Upper lobe of left lung (tissue), 6 donors: ENCODE data around the gene VSTM4. TPM values are rescaled to one million over a fixed set of nuclear protein-coding genes. Genes with fewer than 3 reads are reported as not detected.

Experiments
- ATAC-seq, 2 donors: fragments of 200-7000 bp; cut with Tn5 transposase; one replicate each; pipeline ENCODE4 v1.9.1; 2022; ENCODE audit warnings: mild to moderate bottlenecking in 2 of 2, moderate library complexity in 2 of 2; ENCODE audit not compliant: low FRiP score in 2 of 2
- DNase-seq, 2 donors: peaks; one replicate each; pipeline ENCODE4 v3.0.0-alpha.2; 2019 to 2020
- H3K27ac ChIP-seq, 4 donors: fragments of 200-600 bp; sonication (generic); one replicate each; pipeline ENCODE4 v1.5.1; 2016 to 2019
- H3K27me3 ChIP-seq, 4 donors: fragments of 200-600 bp; sonication (generic); one replicate each; pipeline ENCODE4 v1.5.1; 2017 to 2019
- H3K36me3 ChIP-seq, 4 donors: fragments of 200-600 bp; sonication (generic); one replicate each; pipeline ENCODE4 v1.5.1; 2016 to 2019
- H3K4me1 ChIP-seq, 4 donors: fragments of 200-600 bp; sonication (generic); one replicate each; pipeline ENCODE4 v1.5.1; 2018 to 2019
- H3K4me3 ChIP-seq, 4 donors: fragments of 200-600 bp; sonication (generic); one replicate each; pipeline ENCODE4 v1.5.1; 2017 to 2019; ENCODE audit warnings: mild to moderate bottlenecking in 2 of 4, moderate library complexity in 1 of 4
- H3K9me3 ChIP-seq, 4 donors: fragments of 200-600 bp; sonication (generic); one replicate each; pipeline ENCODE4 v1.5.1; 2018 to 2019
- CTCF ChIP-seq, 6 experiments: fragments of 450-650 bp in 4 of 6; fragments of 200-600 bp in 2 of 6; sonication (generic) in 2 of 6; IDR thresholded peaks; one replicate each; pipeline ENCODE4 v1.5.1; 2016 to 2019; ENCODE audit warnings: antibody characterized with exemption in 6 of 6
- EP300 ChIP-seq, 4 donors: sonication (generic); formaldehyde crosslinking; IDR thresholded peaks; one replicate each; pipeline ENCODE4 v1.5.1; 2017; ENCODE audit warnings: antibody characterized with exemption in 4 of 4, control low read depth in 2 of 4
- POLR2A ChIP-seq, 4 donors: fragments of 450-650 bp; IDR thresholded peaks; one replicate each; pipeline ENCODE4 v1.5.1; 2016 to 2017; ENCODE audit warnings: antibody characterized with exemption in 4 of 4, mild to moderate bottlenecking in 2 of 4
- POLR2AphosphoS5 ChIP-seq, 2 donors: sonication (generic); formaldehyde crosslinking; IDR thresholded peaks; one replicate each; pipeline ENCODE4 v1.5.1; 2017; ENCODE audit warnings: antibody characterized with exemption in 2 of 2
- WGBS, 2 donors: methylation state at CpG; one replicate each; pipeline ENCODE4 v1.1.5; 2017 to 2018; 5-methylcytosine and 5-hydroxymethylcytosine counted together
- total RNA-seq, 6 donors: library from RNA; depleted of rRNA in 4 of 6; stranded (reverse); fragments of >200 nt in 4 of 6; gene quantifications; one replicate each; pipeline versions ENCODE4 v1.1.0 to v1.2.1, GENCODE V29; 2016 to 2021
- donor health status: DM: no; HTN: no; CAD: no; lungs with moderate emphysema.
- donor health status: DM: no; HTN: yes; CAD: no; lungs with severe emphysema.

The VSTM4 gene
- total RNA-seq, 6 donors from 2014 or later: 8.5 to 24.3 (median 13.2) TPM

DNA sequence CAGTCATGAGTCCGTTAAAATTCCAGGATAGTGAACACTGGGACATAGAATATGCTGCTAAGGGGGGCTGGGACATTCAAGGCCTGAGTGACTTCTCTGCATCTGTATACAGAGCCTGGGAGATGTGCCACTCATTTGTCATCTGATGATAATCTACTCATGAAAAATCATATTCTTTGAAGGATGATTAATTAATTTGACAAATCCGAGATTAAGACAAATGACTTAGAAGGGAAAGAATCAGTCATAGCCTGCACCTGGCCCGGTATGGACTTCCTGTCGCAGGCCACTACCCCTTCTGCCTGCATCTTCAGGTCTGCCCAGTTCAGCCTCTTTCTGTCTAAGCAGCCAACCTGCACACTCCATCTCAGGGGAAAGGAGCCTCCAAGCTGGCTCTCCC is 37.3 kb upstream of the VSTM4 start:
- Histone ChIP-seq H3K27ac (no peak overlapping the region), H3K4me1 (no peaks in the 10 kb centered on the region), H3K9me3 (peaks cover 0 to 6% (median 2%) of the 10 kb centered on the region in 4 donors), H3K4me3 (no peak overlapping the region), H3K27me3 (no peaks in the 10 kb centered on the region), H3K36me3 (no peaks in the 10 kb centered on the region)
- TF ChIP-seq POLR2AphosphoS5 (IDR thresholded peaks at IDR 0.05): no peak
- TF ChIP-seq POLR2A (IDR thresholded peaks at IDR 0.05): no peak
- 74 to 76% methylated on average over 4 of the region's 4 CpGs for WGBS, 2 donors
- DNase-seq: no peak
- no peak for ATAC-seq

DNA sequence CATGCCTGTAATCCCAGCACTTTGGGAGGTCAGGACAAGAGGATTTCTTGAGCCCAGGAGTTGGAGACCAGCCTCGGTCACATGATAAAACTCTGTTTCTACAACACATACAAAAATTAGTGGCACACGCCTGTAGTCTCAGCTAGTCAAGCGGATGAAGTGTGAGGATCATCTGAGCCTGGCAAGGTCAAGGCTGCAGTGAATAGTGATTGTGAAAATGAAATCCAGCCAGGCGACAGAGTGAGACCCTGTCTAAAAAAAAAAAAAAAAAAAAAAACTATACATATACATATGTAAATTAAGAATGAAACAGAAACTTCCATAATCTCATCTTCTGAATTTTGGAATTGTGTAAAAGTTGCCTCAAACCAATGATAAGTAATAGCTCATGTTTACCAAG is 36.7 kb upstream of the VSTM4 start:
- Histone ChIP-seq H3K4me1 (no peaks in the 10 kb centered on the region), H3K9me3 (peaks cover 0 to 11% (median 7%) of the 10 kb centered on the region in 4 donors), H3K4me3 (no peak overlapping the region), H3K27me3 (no peaks in the 10 kb centered on the region), H3K36me3 (no peaks in the 10 kb centered on the region), H3K27ac (no peak overlapping the region)
- no peak for ATAC-seq
- WGBS, 2 donors: 87 to 90% methylated on average over 4 of the region's 4 CpGs
- TF ChIP-seq EP300 (IDR thresholded peaks at IDR 0.05): no peak
- no peak for DNase-seq

GRCh38 chr10:49151481-49151880 is 36.2 kb upstream of the VSTM4 start:
- Histone ChIP-seq H3K36me3 (no peaks in the 10 kb centered on the region), H3K9me3 (peaks cover 0 to 11% (median 7%) of the 10 kb centered on the region in 4 donors), H3K27ac (no peak overlapping the region), H3K4me1 (no peaks in the 10 kb centered on the region), H3K27me3 (no peaks in the 10 kb centered on the region), H3K4me3 (no peak overlapping the region)
- TF ChIP-seq POLR2A (IDR thresholded peaks at IDR 0.05) (no peak), CTCF (IDR thresholded peaks at IDR 0.05) (no peak), POLR2AphosphoS5 (IDR thresholded peaks at IDR 0.05) (no peak), EP300 (IDR thresholded peaks at IDR 0.05) (no peak)
- 74 to 93% methylated on average over 1 of the region's 1 CpG for WGBS, 2 donors
- ATAC-seq: no peak
- no peak for DNase-seq

DNA sequence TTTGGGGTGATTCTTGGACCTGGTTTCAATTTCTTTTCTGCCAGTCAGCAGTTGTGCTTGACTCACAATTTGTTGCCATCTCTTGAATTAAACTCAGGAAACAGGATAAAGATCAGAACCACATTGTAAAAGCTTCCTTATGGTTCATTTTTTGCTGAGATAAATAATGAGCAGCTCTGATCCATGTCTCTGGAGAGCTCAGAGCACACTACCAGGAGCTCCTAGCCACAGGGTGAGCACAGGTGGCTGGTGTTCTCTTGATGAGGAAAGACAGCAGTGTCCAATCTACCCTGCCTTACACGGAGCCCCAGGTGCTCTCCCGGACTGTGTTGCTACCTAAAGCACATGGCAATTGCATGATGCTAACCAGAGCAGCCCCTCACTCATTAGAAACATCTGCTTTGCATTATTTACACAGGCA is 35.7 kb upstream of the VSTM4 start:
- no peak for TF ChIP-seq EP300 (IDR thresholded peaks at IDR 0.05)
- TF ChIP-seq CTCF (IDR thresholded peaks at IDR 0.05): no peak
- TF ChIP-seq POLR2AphosphoS5 (IDR thresholded peaks at IDR 0.05): no peak
- TF ChIP-seq POLR2A (IDR thresholded peaks at IDR 0.05): no peak
- no peak for DNase-seq

GRCh38 chr10:49150426-49150825 is 35.1 kb upstream of the VSTM4 start:
- DNase-seq: no peak
- WGBS, 2 donors: 58 to 73% methylated on average over 5 of the region's 5 CpGs
- no peaks in the 10 kb centered on the region for H3K27me3 ChIP-seq
- ATAC-seq: no peak
- no peak for TF ChIP-seq CTCF (IDR thresholded peaks at IDR 0.05)
- TF ChIP-seq POLR2AphosphoS5 (IDR thresholded peaks at IDR 0.05): no peak
- no peak for TF ChIP-seq EP300 (IDR thresholded peaks at IDR 0.05)
- no peak overlapping the region for H3K27ac ChIP-seq
- no peak overlapping the region for H3K4me3 ChIP-seq
- H3K36me3 ChIP-seq: no peaks in the 10 kb centered on the region
- peaks cover 0 to 11% (median 7%) of the 10 kb centered on the region in 4 donors for H3K9me3 ChIP-seq
- no peaks in the 10 kb centered on the region for H3K4me1 ChIP-seq

More for the DNA sequence above, 35.7 kb upstream of the VSTM4 start:
- Histone ChIP-seq H3K27me3 (no peaks in the 10 kb centered on the region), H3K9me3 (peaks cover 0 to 11% (median 7%) of the 10 kb centered on the region in 4 donors), H3K4me3 (no peak overlapping the region), H3K36me3 (no peaks in the 10 kb centered on the region), H3K27ac (no peak overlapping the region), H3K4me1 (no peaks in the 10 kb centered on the region)
- 43 to 86% methylated on average over 1 to 2 of the region's 2 CpGs for WGBS, 2 donors
- no peak for ATAC-seq

GRCh38 chr10:49149881-49150280 is 34.6 kb upstream of the VSTM4 start:
- H3K27me3 ChIP-seq: no peaks in the 10 kb centered on the region
- H3K4me3 ChIP-seq: no peak overlapping the region
- H3K4me1 ChIP-seq: no peaks in the 10 kb centered on the region
- WGBS, 2 donors: 83 to 89% methylated on average over 3 of the region's 3 CpGs
- H3K27ac ChIP-seq: no peak overlapping the region
- ATAC-seq: no peak
- TF ChIP-seq CTCF (IDR thresholded peaks at IDR 0.05): no peak
- no peak for TF ChIP-seq POLR2A (IDR thresholded peaks at IDR 0.05)
- TF ChIP-seq EP300 (IDR thresholded peaks at IDR 0.05): no peak
- TF ChIP-seq POLR2AphosphoS5 (IDR thresholded peaks at IDR 0.05): no peak
- DNase-seq: no peak
- H3K36me3 ChIP-seq: no peaks in the 10 kb centered on the region
- H3K9me3 ChIP-seq: peaks cover 0 to 11% (median 7%) of the 10 kb centered on the region in 4 donors
